ENCODE results near the gene ARHGAP23. TPM values are rescaled to one million over a fixed set of nuclear protein-coding genes. Genes with fewer than 3 reads are reported as not detected.

The ARHGAP23 gene
- total RNA-seq, 1 experiment from 2014 or later: 83.5 TPM

DNA sequence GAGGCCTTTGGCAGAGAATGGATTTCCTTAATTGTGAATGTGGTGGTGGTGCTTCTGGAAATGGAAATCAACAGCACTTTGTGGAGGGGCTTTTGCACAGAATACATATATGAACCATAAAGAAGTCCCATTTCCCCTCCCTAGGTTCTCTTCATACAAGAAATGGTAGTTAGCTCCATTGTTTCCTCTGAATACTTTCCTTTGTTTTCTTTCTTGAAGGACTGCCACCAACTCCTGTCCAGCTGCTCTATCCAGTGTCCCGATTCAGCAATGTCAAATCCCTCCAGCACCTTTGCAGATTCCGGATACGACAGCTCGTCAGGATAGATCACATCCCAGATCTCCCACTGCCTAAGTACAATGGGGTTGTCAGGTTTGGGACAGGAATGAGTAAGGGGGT, 33.2 kb upstream of the ARHGAP23 start:
- Histone ChIP-seq H3K4me1 (no peaks in the 10 kb centered on the region), H3K9me3 (no peaks in the 10 kb centered on the region), H3K4me3 (ENCODE audit: low read depth, low read length) (no peak overlapping the region), H3K36me3 (ENCODE audit: control insufficient read depth, insufficient read depth, low read length) (no peaks in the 10 kb centered on the region), H3K27me3 (replicated peaks; ENCODE audit: control insufficient read depth, insufficient read depth, low read length) (no peaks in the 10 kb centered on the region)
- intact Hi-C loops (cut with micrococcal nuclease; ENCODE audit: unreplicated experiment): no loop called here
- Mint-ChIP-seq H3K36me3 (ENCODE audit: insufficient read depth, unreplicated experiment) (peaks cover 26% of the 10 kb centered on the region), H3K27ac (ENCODE audit: unreplicated experiment) (no peak overlapping the region), H3K4me1 (ENCODE audit: low read depth, unreplicated experiment) (no peaks in the 10 kb centered on the region), H3K9me3 (ENCODE audit: unreplicated experiment) (no peaks in the 10 kb centered on the region), H3K27me3 (ENCODE audit: insufficient read depth, unreplicated experiment) (no peaks in the 10 kb centered on the region), H3K4me3 (ENCODE audit: unreplicated experiment) (no peak overlapping the region)
- no peak for DNase-seq
- ChIA-PET POLR2A (no interaction called here), CTCF (interaction anchor here (0.7 kb wide), 1 partner anchor 61 kb away, joined by 3 read pairs; no protein-coding TSS in a partner anchor)
- no TSS peak for BruUV-seq (replicated peaks)
- TF ChIP-seq, protein P1, sequence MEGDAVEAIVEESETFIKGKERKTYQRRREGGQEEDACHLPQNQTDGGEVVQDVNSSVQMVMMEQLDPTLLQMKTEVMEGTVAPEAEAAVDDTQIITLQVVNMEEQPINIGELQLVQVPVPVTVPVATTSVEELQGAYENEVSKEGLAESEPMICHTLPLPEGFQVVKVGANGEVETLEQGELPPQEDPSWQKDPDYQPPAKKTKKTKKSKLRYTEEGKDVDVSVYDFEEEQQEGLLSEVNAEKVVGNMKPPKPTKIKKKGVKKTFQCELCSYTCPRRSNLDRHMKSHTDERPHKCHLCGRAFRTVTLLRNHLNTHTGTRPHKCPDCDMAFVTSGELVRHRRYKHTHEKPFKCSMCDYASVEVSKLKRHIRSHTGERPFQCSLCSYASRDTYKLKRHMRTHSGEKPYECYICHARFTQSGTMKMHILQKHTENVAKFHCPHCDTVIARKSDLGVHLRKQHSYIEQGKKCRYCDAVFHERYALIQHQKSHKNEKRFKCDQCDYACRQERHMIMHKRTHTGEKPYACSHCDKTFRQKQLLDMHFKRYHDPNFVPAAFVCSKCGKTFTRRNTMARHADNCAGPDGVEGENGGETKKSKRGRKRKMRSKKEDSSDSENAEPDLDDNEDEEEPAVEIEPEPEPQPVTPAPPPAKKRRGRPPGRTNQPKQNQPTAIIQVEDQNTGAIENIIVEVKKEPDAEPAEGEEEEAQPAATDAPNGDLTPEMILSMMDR (IDR thresholded peaks at IDR 0.05; ENCODE audit: insufficient read depth in 1 of 2, low read depth in 1 of 2, low read length in 1 of 2, severe bottlenecking in 1 of 2, unreplicated experiment in 1 of 2): no peak

DNA sequence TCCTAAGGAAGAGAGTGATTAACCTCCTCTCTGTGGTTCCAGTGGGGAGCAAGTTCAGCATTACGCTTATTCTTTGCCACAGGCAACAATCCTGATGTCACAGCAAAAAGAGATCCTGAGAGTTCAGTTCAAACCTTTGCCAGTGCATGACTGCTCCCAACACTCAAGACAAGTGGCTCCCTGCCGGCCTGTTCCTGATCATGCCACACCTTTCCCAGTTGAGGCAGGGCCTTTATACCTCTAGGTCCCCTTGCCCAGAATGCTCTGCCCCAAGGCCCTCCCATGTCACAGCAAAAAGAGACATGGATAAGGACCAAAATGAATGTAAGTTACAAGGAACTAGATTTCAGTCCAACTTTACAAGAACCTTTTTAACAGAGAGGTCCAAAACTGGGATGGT, 31.0 kb upstream of the ARHGAP23 start:
- Histone ChIP-seq H3K4me3 (ENCODE audit: low read depth, low read length) (no peak overlapping the region), H3K36me3 (ENCODE audit: control insufficient read depth, insufficient read depth, low read length) (no peaks in the 10 kb centered on the region), H3K9me3 (no peaks in the 10 kb centered on the region), H3K4me1 (no peaks in the 10 kb centered on the region), H3K27me3 (replicated peaks; ENCODE audit: control insufficient read depth, insufficient read depth, low read length) (no peaks in the 10 kb centered on the region)
- Mint-ChIP-seq H3K9me3 (ENCODE audit: unreplicated experiment) (no peaks in the 10 kb centered on the region), H3K36me3 (ENCODE audit: insufficient read depth, unreplicated experiment) (peaks cover 26% of the 10 kb centered on the region), H3K27ac (ENCODE audit: unreplicated experiment) (no peak overlapping the region), H3K27me3 (ENCODE audit: insufficient read depth, unreplicated experiment) (no peaks in the 10 kb centered on the region), H3K4me3 (ENCODE audit: unreplicated experiment) (no peak overlapping the region), H3K4me1 (ENCODE audit: low read depth, unreplicated experiment) (no peaks in the 10 kb centered on the region)
- POLR2A ChIA-PET: no interaction called here
- BruUV-seq (replicated peaks): no TSS peak
- TF ChIP-seq, protein P1 (IDR thresholded peaks at IDR 0.05; ENCODE audit: insufficient read depth in 1 of 2, low read depth in 1 of 2, low read length in 1 of 2, severe bottlenecking in 1 of 2, unreplicated experiment in 1 of 2): no peak
- no peak for DNase-seq
- CTCF ChIA-PET: no interaction called here
- intact Hi-C loops (cut with micrococcal nuclease; ENCODE audit: unreplicated experiment): no loop called here

DNA sequence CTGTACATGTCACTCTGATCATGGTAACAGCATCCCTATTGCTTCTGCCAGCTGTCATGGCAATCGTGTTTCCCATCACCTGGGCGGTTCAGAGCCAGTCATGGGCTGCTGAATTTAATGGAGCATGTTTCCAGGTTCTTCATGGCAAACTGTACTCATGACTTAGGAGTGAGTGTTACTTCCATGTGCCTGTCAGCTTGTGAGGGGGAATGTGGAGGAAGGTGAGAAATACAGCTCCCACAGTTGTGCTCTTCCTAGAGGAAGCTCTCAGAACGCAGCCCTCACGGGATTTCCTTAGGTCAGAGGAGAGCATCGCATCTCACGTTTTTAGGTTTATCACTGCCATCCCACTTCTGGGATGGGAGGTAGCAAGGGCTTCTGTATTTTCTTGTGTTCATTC, 28.0 kb upstream of the ARHGAP23 start:
- no peaks in the 10 kb centered on the region for H3K9me3 Mint-ChIP-seq (ENCODE audit: unreplicated experiment)
- no peak overlapping the region for H3K4me3 Mint-ChIP-seq (ENCODE audit: unreplicated experiment)
- H3K36me3 Mint-ChIP-seq (ENCODE audit: insufficient read depth, unreplicated experiment): peaks cover 25% of the 10 kb centered on the region
- no peaks in the 10 kb centered on the region for H3K4me1 ChIP-seq
- POLR2A ChIA-PET: no interaction called here
- CTCF ChIA-PET: interaction anchor here (1.2 kb wide), 1 partner anchor 14 kb away, joined by 3 read pairs; no protein-coding TSS in a partner anchor
- no peaks in the 10 kb centered on the region for H3K4me1 Mint-ChIP-seq (ENCODE audit: low read depth, unreplicated experiment)
- intact Hi-C loops (cut with micrococcal nuclease; ENCODE audit: unreplicated experiment): no loop called here
- no peaks in the 10 kb centered on the region for H3K27me3 ChIP-seq (replicated peaks; ENCODE audit: control insufficient read depth, insufficient read depth, low read length)
- H3K4me3 ChIP-seq (ENCODE audit: low read depth, low read length): no peak overlapping the region
- no peaks in the 10 kb centered on the region for H3K9me3 ChIP-seq
- H3K27ac Mint-ChIP-seq (ENCODE audit: unreplicated experiment): no peak overlapping the region
- no TSS peak for BruUV-seq (replicated peaks)
- no peak for DNase-seq
- no peaks in the 10 kb centered on the region for H3K27me3 Mint-ChIP-seq (ENCODE audit: insufficient read depth, unreplicated experiment)
- TF ChIP-seq, protein P1 (IDR thresholded peaks at IDR 0.05; ENCODE audit: insufficient read depth in 1 of 2, low read depth in 1 of 2, low read length in 1 of 2, severe bottlenecking in 1 of 2, unreplicated experiment in 1 of 2): no peak
- H3K36me3 ChIP-seq (ENCODE audit: control insufficient read depth, insufficient read depth, low read length): no peaks in the 10 kb centered on the region
